ENCODE results near the gene MTUS2.

DNA sequence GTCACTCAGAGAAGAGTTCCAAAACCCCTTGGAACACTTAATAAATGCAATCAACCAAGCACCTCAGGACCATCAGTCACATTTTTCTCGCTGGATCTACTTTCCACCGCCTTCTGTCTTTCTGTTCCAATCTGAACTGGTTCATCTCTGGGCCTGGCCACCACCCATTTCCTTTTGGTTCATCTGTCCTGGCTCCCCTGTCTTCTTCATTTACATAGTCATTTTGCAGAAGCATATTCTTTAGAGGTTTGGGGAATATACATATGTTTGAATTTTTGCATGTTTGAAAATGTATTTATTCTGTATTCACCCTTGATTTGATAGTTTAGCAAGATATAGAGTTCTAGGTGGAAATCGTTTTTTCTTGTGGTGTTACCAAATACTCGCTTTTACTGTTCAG lies 188.2 kb downstream of the MTUS2 start:
- TF ChIP-seq POLR2AphosphoS5 (IDR thresholded peaks at IDR 0.05; ENCODE audit: low read depth) = no peak
- TF ChIP-seq, protein P1, sequence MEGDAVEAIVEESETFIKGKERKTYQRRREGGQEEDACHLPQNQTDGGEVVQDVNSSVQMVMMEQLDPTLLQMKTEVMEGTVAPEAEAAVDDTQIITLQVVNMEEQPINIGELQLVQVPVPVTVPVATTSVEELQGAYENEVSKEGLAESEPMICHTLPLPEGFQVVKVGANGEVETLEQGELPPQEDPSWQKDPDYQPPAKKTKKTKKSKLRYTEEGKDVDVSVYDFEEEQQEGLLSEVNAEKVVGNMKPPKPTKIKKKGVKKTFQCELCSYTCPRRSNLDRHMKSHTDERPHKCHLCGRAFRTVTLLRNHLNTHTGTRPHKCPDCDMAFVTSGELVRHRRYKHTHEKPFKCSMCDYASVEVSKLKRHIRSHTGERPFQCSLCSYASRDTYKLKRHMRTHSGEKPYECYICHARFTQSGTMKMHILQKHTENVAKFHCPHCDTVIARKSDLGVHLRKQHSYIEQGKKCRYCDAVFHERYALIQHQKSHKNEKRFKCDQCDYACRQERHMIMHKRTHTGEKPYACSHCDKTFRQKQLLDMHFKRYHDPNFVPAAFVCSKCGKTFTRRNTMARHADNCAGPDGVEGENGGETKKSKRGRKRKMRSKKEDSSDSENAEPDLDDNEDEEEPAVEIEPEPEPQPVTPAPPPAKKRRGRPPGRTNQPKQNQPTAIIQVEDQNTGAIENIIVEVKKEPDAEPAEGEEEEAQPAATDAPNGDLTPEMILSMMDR (IDR thresholded peaks at IDR 0.05; ENCODE audit: insufficient read depth, low read length) = no peak

Measured in HL-60 (cell line).